ENCODE measurements around the gene TCF20. TPM values are rescaled to one million over a fixed set of nuclear protein-coding genes. Genes with fewer than 3 reads are reported as not detected.

The TCF20 gene
- total RNA-seq, 2 experiments from 2014 or later = 77.0 to 87.4 TPM

- Mint-ChIP-seq H3K4me1 (peaks cover 26% of the 10 kb centered on the region), H3K36me3 (no peaks in the 10 kb centered on the region), H3K27ac (peak overlapping the region; percentile 62), H3K4me3 (no peak overlapping the region), H3K27me3 (peaks cover 3% of the 10 kb centered on the region), H3K9me3 (no peaks in the 10 kb centered on the region)
- DNase-seq (no peak), ATAC-seq (ENCODE audit: low read depth) (peak; percentile 40)
- POLR2A ChIA-PET = no interaction called here
These were observed 37.5 kb upstream of the TCF20 start for GRCh38 chr22:42307806-42308563.

- H3K27ac Mint-ChIP-seq = no peak overlapping the region
- H3K4me3 Mint-ChIP-seq = no peak overlapping the region
- H3K9me3 Mint-ChIP-seq = no peaks in the 10 kb centered on the region
- peaks cover 5% of the 10 kb centered on the region for H3K27me3 Mint-ChIP-seq
- peaks cover 27% of the 10 kb centered on the region for H3K4me1 Mint-ChIP-seq
- no peaks in the 10 kb centered on the region for H3K36me3 Mint-ChIP-seq
- DNase-seq (no peak), ATAC-seq (ENCODE audit: low read depth) (no peak)
- POLR2A ChIA-PET = no interaction called here
These were observed 35.6 kb upstream of the TCF20 start for GRCh38 chr22:42306010-42306409.

DNA sequence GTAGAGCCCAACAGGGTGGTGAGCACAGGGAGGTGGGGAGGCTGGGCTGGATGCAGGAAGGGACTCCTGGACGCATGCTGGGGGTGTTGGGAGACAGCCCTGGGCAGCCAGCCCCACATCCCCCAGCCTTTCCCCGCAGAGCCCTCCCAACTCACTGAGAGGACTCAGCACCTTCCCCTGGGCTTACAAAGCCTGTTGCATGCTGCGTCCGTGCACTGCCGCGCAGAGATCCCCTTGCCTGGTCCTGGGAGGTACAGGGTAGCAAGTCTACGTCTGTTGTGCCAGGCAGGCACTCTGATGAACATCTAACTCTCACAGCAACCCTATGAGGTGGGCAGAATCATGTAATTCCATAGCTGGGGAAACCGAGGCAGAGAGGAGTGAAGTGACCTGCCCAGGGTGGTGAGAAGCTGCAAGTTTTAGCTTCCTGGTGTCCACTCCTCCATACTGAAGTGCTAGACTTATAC is 33.9 kb upstream of the TCF20 start:
- no peak for ATAC-seq (ENCODE audit: low read depth)
- Mint-ChIP-seq H3K4me3 (no peak overlapping the region), H3K9me3 (no peaks in the 10 kb centered on the region), H3K27ac (no peak overlapping the region), H3K36me3 (no peaks in the 10 kb centered on the region), H3K27me3 (peaks cover 5% of the 10 kb centered on the region), H3K4me1 (peaks cover 42% of the 10 kb centered on the region)
- no peak for DNase-seq
- POLR2A ChIA-PET = interaction anchor here (0.5 to 1.2 kb wide), 3 partner anchors 11 to 565 kb away, joined by 3 read pairs; partner anchors contain the start of gene NDUFA6

DNA sequence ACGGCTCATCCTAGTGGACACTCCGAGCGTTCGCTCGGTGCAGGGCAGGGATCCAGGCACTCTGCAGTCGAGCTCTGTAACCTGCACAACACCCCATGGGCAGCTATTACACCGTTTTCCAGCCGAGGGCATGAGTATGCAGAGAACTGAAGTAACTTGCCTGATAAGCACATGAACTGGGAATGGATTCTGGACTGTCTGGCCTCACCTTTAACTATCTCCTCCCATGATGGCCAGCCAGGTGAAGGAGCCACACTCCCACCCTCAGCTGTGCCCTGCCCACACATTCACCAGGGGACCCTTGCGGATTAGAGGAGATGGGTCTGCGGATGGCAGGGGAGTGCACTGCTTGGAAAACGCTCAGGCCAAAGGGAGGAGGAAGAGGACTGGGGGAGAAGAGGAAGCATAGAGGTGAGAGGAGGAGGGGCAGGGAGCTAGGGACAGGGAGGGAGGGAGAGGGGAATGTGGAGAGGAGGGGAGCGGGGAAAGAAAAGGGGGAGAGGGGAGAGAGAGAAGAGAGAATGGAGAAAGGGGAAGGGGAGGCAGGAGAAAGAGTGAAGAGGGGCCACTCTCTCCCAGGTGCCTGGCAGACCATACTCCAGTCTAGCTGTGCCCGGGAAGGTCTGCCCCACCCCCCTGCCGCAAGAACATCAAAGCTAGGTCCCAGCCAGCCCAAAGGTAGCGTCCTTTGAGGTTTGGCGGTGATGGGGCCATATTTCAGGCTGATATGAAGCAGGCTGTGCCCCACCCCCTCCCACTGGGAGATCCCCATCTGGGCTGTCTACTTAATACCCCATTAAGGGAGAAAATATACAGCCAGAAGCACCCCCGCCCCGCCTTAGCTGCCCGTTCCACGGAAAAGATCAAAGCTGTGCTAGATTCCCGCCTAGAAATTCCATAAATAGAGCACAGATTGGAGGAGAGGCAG is 33.2 kb upstream of the TCF20 start:
- ATAC-seq (ENCODE audit: low read depth) (no peak), DNase-seq (no peak)
- Mint-ChIP-seq H3K4me3 (no peak overlapping the region), H3K36me3 (no peaks in the 10 kb centered on the region), H3K9me3 (no peaks in the 10 kb centered on the region), H3K27me3 (peaks cover 5% of the 10 kb centered on the region), H3K27ac (no peak overlapping the region), H3K4me1 (peaks cover 42% of the 10 kb centered on the region)
- POLR2A ChIA-PET = interaction anchor here (0.5 to 1.2 kb wide), 3 partner anchors 11 to 564 kb away, joined by 3 read pairs; partner anchors contain the start of gene NDUFA6

GRCh38 chr22:42301742-42302102 is 31.3 kb upstream of the TCF20 start:
- no peaks in the 10 kb centered on the region for H3K36me3 Mint-ChIP-seq
- POLR2A ChIA-PET = no interaction called here
- peaks cover 5% of the 10 kb centered on the region for H3K27me3 Mint-ChIP-seq
- ATAC-seq (ENCODE audit: low read depth) (no peak), DNase-seq (no peak)
- H3K9me3 Mint-ChIP-seq = no peaks in the 10 kb centered on the region
- no peak overlapping the region for H3K4me3 Mint-ChIP-seq
- no peak overlapping the region for H3K27ac Mint-ChIP-seq
- H3K4me1 Mint-ChIP-seq = peaks cover 33% of the 10 kb centered on the region

DNA sequence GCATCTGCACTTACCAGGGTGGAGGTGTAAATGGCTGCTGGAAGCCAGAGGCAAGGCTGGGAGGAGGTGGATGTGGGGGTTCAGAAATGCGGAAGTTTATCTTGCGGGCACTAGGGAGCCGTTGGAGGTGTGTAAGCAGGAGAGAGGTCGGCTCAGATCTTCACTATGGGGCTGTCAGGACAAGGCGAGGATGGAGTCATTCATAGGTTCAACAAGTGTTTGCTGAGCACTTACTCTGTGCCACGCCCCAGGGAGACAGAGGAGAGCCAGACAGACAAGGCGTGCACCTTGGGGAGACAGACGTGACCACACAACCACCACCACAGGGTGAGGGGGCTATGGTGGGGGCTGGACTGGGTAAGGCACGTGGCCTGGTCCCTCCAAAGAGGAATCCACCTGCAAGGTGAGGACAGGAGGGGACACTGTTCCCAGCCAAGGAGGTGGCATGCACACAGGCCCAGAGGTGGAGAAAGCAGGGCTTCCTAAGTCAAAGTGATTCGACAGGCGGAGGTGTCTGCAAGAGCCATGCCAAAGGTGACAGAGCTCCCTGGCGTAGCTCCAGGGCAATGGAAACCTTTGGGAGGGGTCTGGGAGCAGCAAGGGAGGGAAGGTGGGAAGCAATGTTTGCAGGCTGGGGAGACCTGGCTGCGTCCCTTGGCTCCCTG is 30.8 kb upstream of the TCF20 start:
- H3K27ac Mint-ChIP-seq = peak overlapping the region; percentile 89
- DNase-seq (no peak), ATAC-seq (ENCODE audit: low read depth) (no peak)
- peaks cover 33% of the 10 kb centered on the region for H3K4me1 Mint-ChIP-seq
- H3K27me3 Mint-ChIP-seq = peaks cover 5% of the 10 kb centered on the region
- no peaks in the 10 kb centered on the region for H3K36me3 Mint-ChIP-seq
- peak overlapping the region; percentile 77 for H3K4me3 Mint-ChIP-seq
- H3K9me3 Mint-ChIP-seq = no peaks in the 10 kb centered on the region
- POLR2A ChIA-PET = no interaction called here

DNA sequence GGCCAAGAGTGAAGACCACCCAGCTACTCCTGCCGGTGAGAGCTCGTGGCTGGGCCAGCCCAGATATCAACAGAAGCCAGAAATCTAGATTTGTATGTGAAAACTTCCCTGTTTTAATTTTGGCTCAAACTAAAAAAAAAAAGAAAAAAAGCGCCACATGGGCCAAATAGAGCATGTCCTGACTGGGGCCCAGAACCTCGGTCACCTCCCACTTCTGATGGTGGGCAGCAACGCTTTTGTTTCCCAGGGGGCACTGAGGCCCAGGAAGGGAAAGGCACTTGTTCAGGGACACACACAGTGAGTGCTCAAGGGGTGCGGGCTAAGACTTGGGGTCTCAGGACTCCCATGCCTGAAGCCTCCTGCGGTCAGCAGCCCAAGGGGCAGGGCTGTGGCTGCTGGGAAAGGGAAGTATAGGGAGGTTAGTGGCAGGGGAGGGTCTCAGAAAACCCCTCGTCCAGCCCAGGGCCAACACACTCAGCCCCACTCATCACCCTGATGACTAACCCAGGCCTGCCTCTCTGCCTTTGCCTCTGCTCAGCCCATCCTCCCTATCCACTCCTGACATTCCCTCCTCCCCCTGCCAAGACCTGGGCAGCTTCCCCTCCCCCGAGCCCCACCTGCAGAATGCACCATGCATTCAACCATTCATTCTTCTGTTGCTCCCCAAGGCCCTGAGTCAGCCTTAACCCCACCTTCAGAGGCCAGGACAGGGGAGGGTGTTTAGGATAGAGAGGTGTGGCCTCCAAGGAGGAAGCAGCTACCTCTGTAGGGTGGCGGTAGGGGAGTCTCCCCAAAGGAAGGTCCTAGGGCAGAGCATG is 30.0 kb upstream of the TCF20 start:
- H3K36me3 Mint-ChIP-seq = no peaks in the 10 kb centered on the region
- H3K27ac Mint-ChIP-seq = peak overlapping the region; percentile 89
- peaks cover 5% of the 10 kb centered on the region for H3K27me3 Mint-ChIP-seq
- ATAC-seq (ENCODE audit: low read depth) (peak; percentile 95), DNase-seq (peak; percentile 53)
- peaks cover 33% of the 10 kb centered on the region for H3K4me1 Mint-ChIP-seq
- peak overlapping the region; percentile 77 for H3K4me3 Mint-ChIP-seq
- POLR2A ChIA-PET = no interaction called here
- H3K9me3 Mint-ChIP-seq = no peaks in the 10 kb centered on the region

DNA sequence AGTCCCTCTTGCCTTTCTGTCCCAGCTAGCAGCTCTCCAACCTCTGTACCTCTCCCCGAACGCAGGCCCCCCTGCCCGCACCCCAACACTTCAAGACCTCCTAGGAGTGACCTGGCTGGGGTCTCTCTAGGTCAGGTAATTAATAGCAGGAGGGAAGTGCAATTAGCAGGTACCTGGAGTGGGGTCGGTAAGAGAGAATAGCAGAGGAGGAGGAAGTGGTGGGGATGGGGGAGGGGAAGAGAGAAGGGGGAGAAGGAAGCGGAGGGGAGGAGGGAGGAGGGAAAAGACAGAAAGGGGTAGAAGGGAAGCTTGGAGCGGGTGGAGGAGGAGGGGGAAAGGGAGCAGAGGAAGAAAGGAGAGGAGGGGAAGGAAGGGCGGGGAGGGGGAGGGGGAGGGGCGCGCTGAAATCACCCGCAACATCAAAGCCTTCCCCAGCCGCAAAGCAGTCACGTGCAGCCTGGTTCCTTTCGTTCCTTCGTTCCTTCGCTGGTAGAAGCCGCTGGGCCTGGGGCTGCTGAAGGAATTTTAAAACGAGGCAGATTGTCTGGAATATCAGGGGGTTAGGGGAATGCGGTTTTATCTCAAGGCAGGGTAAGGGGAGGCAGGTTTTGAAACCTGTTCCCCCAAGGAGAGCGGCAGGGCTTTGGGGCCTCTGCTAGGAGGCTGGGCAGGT is 29.3 kb upstream of the TCF20 start:
- ATAC-seq (ENCODE audit: low read depth) (no peak), DNase-seq (peak; percentile 66)
- Mint-ChIP-seq H3K27me3 (peaks cover 5% of the 10 kb centered on the region), H3K9me3 (no peaks in the 10 kb centered on the region), H3K27ac (peak overlapping the region; percentile 79), H3K4me1 (peaks cover 30% of the 10 kb centered on the region), H3K4me3 (peak overlapping the region; percentile 77), H3K36me3 (no peaks in the 10 kb centered on the region)
- POLR2A ChIA-PET = no interaction called here

- Mint-ChIP-seq H3K4me1 (peaks cover 30% of the 10 kb centered on the region), H3K27me3 (peaks cover 3% of the 10 kb centered on the region), H3K4me3 (no peak overlapping the region), H3K27ac (peak overlapping the region; percentile 79), H3K9me3 (no peaks in the 10 kb centered on the region), H3K36me3 (no peaks in the 10 kb centered on the region)
- POLR2A ChIA-PET = no interaction called here
- no peak for DNase-seq
- no peak for ATAC-seq (ENCODE audit: low read depth)
These were observed 28.3 kb upstream of the TCF20 start for GRCh38 chr22:42298746-42299145.

DNA sequence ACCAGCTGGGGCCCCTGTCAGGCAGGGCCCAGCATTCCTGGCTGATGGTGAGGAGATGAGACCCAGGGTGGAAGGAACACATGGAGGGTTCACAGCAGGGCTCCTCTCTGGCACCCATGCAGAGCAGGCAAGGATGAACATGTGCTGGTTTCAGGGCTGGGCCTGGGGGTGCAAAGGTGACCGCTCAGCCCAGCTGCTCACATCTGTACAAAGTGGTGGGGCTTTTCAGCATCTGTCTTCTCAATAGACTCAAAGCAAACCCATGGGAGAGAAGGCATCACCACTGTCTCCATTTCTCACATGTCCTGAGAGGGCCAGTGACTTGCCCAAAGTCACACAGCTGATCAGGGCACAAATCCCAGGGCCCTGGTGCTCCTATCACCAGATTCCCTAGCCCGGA is 27.3 kb upstream of the TCF20 start:
- no peaks in the 10 kb centered on the region for H3K36me3 Mint-ChIP-seq
- H3K4me3 Mint-ChIP-seq = no peak overlapping the region
- DNase-seq (no peak), ATAC-seq (ENCODE audit: low read depth) (no peak)
- peaks cover 29% of the 10 kb centered on the region for H3K4me1 Mint-ChIP-seq
- H3K27ac Mint-ChIP-seq = peak overlapping the region; percentile 35
- H3K27me3 Mint-ChIP-seq = peaks cover under 1% of the 10 kb centered on the region
- H3K9me3 Mint-ChIP-seq = no peaks in the 10 kb centered on the region
- POLR2A ChIA-PET = interaction anchor here (0.9 to 1.1 kb wide), 2 partner anchors 13 to 15 kb away, joined by 3 to 4 read pairs; no protein-coding TSS in a partner anchor

- Mint-ChIP-seq H3K4me1 (peaks cover 29% of the 10 kb centered on the region), H3K27me3 (no peaks in the 10 kb centered on the region), H3K27ac (no peak overlapping the region), H3K36me3 (no peaks in the 10 kb centered on the region), H3K4me3 (no peak overlapping the region), H3K9me3 (no peaks in the 10 kb centered on the region)
- DNase-seq (no peak), ATAC-seq (ENCODE audit: low read depth) (no peak)
- POLR2A ChIA-PET = interaction anchor here (0.9 to 1.1 kb wide), 2 partner anchors 12 to 16 kb away, joined by 3 to 4 read pairs; no protein-coding TSS in a partner anchor
These were observed 26.4 kb upstream of the TCF20 start for GRCh38 chr22:42296883-42297282.

DNA sequence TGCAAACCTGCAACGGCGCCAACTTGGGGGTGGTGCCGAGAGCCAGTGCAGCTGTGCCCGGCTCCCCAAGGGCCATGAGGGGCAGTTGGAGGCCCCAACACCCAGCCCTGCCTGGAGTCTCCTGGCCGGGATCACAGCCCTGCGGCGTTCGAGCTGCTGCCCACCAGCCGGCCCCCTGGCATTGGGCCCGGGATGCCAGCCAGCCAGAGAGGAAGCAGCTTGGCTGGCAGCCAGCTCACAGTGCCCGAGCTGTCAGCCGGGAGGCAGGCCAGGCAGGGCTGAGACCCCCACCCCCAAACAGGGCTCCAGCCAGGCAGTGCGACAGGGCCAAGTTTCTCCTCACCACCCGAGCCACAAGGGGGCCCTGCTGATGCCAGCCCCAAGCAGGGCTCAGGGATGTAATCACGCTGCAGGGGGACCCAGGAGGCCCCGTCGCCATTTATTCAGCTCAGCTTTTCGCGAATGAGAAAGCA is 26.0 kb upstream of the TCF20 start:
- no peaks in the 10 kb centered on the region for H3K9me3 Mint-ChIP-seq
- peaks cover 29% of the 10 kb centered on the region for H3K4me1 Mint-ChIP-seq
- POLR2A ChIA-PET = interaction anchor here (1.1 kb wide), 1 partner anchor 12 kb away, joined by 4 read pairs; no protein-coding TSS in a partner anchor
- DNase-seq (no peak), ATAC-seq (ENCODE audit: low read depth) (no peak)
- H3K4me3 Mint-ChIP-seq = no peak overlapping the region
- no peaks in the 10 kb centered on the region for H3K36me3 Mint-ChIP-seq
- H3K27ac Mint-ChIP-seq = peak overlapping the region; percentile 56
- no peaks in the 10 kb centered on the region for H3K27me3 Mint-ChIP-seq

Measured in activated naive CD8-positive, alpha-beta T cell treated with anti-CD3 and anti-CD28 coated beads, Interleukin-2, amount 10 ng/mL, durations not matched to agents 7 days and 5 days (primary cell).